Keratinocyte (primary cell): Measurements from ENCODE around the gene TSEN34.

ENCODE experiments used
- EZH2 ChIP-seq: IDR thresholded peaks from one replicate; pipeline ENCODE4 v1.6.1; 2012; ENCODE audit warnings: inconsistent platforms, mild to moderate bottlenecking, low read length, moderate library complexity
- TF ChIP-seq, protein P1 (sequence below), 3 experiments: IDR thresholded peaks in 1 of 3; conservative IDR thresholded peaks in 1 of 3; optimal IDR thresholded peaks in 1 of 3; 2 replicates in 2 of 3; 3 replicates in 1 of 3; pipeline versions ENCODE3 to v1.5.1; 2011; ENCODE audit warnings: low read length in 3 of 3, mild to moderate bottlenecking in 3 of 3, moderate library complexity in 2 of 3, control low read depth in 1 of 3, inconsistent platforms in 1 of 3; ENCODE audit not compliant: insufficient read depth in 2 of 3; ENCODE audit errors: extremely low read depth in 1 of 3

DNA sequence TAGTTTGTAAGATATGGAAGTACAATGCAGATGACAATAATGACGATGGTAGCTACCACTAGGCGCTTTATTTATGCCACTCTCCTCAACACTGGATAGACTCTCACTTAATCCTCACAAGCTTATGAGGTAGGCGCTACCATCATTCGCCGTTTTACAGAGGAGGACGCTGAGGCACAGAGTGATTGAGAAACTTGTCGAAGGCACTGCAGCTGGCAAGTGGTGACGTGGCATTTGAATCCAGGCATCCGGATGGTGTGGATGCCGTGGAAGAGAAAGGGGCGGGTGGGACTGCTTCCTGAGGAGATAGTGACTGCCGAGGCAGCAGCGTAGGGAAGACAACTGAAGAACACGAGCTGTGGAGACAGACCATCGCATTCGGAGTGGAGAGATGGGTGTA, 8.3 kb downstream of the TSEN34 start:
- TF ChIP-seq, protein P1, sequence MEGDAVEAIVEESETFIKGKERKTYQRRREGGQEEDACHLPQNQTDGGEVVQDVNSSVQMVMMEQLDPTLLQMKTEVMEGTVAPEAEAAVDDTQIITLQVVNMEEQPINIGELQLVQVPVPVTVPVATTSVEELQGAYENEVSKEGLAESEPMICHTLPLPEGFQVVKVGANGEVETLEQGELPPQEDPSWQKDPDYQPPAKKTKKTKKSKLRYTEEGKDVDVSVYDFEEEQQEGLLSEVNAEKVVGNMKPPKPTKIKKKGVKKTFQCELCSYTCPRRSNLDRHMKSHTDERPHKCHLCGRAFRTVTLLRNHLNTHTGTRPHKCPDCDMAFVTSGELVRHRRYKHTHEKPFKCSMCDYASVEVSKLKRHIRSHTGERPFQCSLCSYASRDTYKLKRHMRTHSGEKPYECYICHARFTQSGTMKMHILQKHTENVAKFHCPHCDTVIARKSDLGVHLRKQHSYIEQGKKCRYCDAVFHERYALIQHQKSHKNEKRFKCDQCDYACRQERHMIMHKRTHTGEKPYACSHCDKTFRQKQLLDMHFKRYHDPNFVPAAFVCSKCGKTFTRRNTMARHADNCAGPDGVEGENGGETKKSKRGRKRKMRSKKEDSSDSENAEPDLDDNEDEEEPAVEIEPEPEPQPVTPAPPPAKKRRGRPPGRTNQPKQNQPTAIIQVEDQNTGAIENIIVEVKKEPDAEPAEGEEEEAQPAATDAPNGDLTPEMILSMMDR (optimal IDR thresholded peaks at IDR 0.05 in 1 of 3, IDR thresholded peaks at IDR 0.05 in 1 of 3, conservative IDR thresholded peaks at IDR 0.05 in 1 of 3; ENCODE audit: extremely low read depth in 1 of 3, insufficient read depth in 2 of 3, low read length in 3 of 3): no peak
- TF ChIP-seq EZH2: no peak
